ENCODE data around the gene ZNF83.

Gene ZNF83

GRCh38 chr19:52662631-52663030 is 24.5 kb upstream of the ZNF83 start:
- TF ChIP-seq CTCF (conservative IDR thresholded peaks at IDR 0.05; ENCODE audit: low read depth) = no peak
- DNase-seq (ENCODE audit: low spot score) = peak; percentile 70
- POLR2A ChIA-PET (ENCODE audit: low non-redundant PET) = no interaction called here
- H3K27ac ChIP-seq = peak overlapping the region; percentile 34; the same call in 1 of the 2 replicates
- CTCF ChIA-PET = no interaction called here

GRCh38 chr19:52660981-52661380 is 22.8 kb upstream of the ZNF83 start:
- DNase-seq (ENCODE audit: low spot score) = no peak
- no peak overlapping the region for H3K27ac ChIP-seq
- ChIA-PET CTCF (no interaction called here), POLR2A (ENCODE audit: low non-redundant PET) (no interaction called here)
- TF ChIP-seq CTCF (conservative IDR thresholded peaks at IDR 0.05; ENCODE audit: low read depth) = no peak

GRCh38 chr19:52659013-52659412 is 20.9 kb upstream of the ZNF83 start:
- POLR2A ChIA-PET (ENCODE audit: low non-redundant PET) = no interaction called here
- no peak overlapping the region for H3K27ac ChIP-seq
- DNase-seq (ENCODE audit: low spot score) = no peak
- no peak for TF ChIP-seq CTCF (conservative IDR thresholded peaks at IDR 0.05; ENCODE audit: low read depth)
- CTCF ChIA-PET = no interaction called here

GRCh38 chr19:52658595-52658994 is 20.4 kb upstream of the ZNF83 start:
- TF ChIP-seq CTCF (conservative IDR thresholded peaks at IDR 0.05; ENCODE audit: low read depth) = no peak
- ChIA-PET POLR2A (ENCODE audit: low non-redundant PET) (no interaction called here), CTCF (no interaction called here)
- no peak overlapping the region for H3K27ac ChIP-seq
- DNase-seq (ENCODE audit: low spot score) = no peak

GRCh38 chr19:52653161-52653560 is 15.0 kb upstream of the ZNF83 start:
- CTCF ChIA-PET = no interaction called here
- H3K27ac ChIP-seq = no peak overlapping the region
- POLR2A ChIA-PET (ENCODE audit: low non-redundant PET) = no interaction called here
- no peak for DNase-seq (ENCODE audit: low spot score)
- TF ChIP-seq CTCF (conservative IDR thresholded peaks at IDR 0.05; ENCODE audit: low read depth) = no peak

- TF ChIP-seq CTCF (conservative IDR thresholded peaks at IDR 0.05; ENCODE audit: low read depth) = no peak
- ChIA-PET POLR2A (ENCODE audit: low non-redundant PET) (no interaction called here), CTCF (no interaction called here)
- no peak overlapping the region for H3K27ac ChIP-seq
- no peak for DNase-seq (ENCODE audit: low spot score)
These were observed 13.8 kb upstream of the ZNF83 start for GRCh38 chr19:52651956-52652355.

All from RWPE1 (cell line).